HG03025 (cell line): ENCODE data around the gene ADIPOR2.
A peak's percentile ranks its signal among the peaks of the same experiment; 100 is the strongest.

Experiments used
- ATAC-seq: cut with Tn5 transposase; IDR thresholded peaks from one replicate; pipeline ENCODE4 v1.9.1; 2021; ENCODE audit warnings: mild to moderate bottlenecking, moderate library complexity; ENCODE audit not compliant: unreplicated experiment, low FRiP score

The ADIPOR2 gene

GRCh38 chr12:1690578-1691122 is at the start of gene ADIPOR2:
ADIPOR2 (plus strand) TSS chr12:1691070; CDS start chr12:1754344, 63,274 bp downstream.
- peak; percentile 96 for ATAC-seq

GRCh38 chr12:1642513-1642912 is 48.4 kb upstream of the ADIPOR2 start:
- ATAC-seq, result no peak

GRCh38 chr12:1643043-1643442 is 47.8 kb upstream of the ADIPOR2 start:
- ATAC-seq, result no peak

GRCh38 chr12:1643905-1644533 is 46.9 kb upstream of the ADIPOR2 start:
- no peak for ATAC-seq

- ATAC-seq, result no peak
Measured at GRCh38 chr12:1644534-1645438, 46.1 kb upstream of the ADIPOR2 start.

- no peak for ATAC-seq
Measured at GRCh38 chr12:1645819-1646218, 45.1 kb upstream of the ADIPOR2 start.

- no peak for ATAC-seq
Measured at GRCh38 chr12:1646569-1647284, 44.1 kb upstream of the ADIPOR2 start.

DNA sequence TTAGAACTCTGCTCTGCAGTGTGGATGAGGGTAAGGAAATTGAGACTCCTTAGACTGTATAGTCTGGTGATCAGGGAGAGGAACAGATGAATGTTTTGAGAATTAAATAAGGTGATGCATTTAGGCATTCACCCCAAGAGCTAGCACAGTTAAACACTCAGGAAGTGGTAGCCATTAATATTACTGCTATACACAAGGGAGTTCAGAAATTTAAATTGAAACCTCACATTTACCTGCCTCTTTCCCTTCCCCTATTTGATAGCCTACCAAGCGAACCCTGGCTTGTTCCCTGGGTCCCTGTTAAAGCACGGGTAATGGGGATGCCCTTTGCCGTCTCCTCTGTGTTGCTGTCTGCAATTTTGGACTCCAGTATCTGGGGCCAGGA is 43.6 kb upstream of the ADIPOR2 start:
- ATAC-seq, result no peak

GRCh38 chr12:1650260-1650977 is 40.5 kb upstream of the ADIPOR2 start:
- ATAC-seq, result no peak

- ATAC-seq, result no peak
Measured at GRCh38 chr12:1650978-1651361, 39.9 kb upstream of the ADIPOR2 start.

- no peak for ATAC-seq
Measured at GRCh38 chr12:1651946-1652345, 38.9 kb upstream of the ADIPOR2 start.

DNA sequence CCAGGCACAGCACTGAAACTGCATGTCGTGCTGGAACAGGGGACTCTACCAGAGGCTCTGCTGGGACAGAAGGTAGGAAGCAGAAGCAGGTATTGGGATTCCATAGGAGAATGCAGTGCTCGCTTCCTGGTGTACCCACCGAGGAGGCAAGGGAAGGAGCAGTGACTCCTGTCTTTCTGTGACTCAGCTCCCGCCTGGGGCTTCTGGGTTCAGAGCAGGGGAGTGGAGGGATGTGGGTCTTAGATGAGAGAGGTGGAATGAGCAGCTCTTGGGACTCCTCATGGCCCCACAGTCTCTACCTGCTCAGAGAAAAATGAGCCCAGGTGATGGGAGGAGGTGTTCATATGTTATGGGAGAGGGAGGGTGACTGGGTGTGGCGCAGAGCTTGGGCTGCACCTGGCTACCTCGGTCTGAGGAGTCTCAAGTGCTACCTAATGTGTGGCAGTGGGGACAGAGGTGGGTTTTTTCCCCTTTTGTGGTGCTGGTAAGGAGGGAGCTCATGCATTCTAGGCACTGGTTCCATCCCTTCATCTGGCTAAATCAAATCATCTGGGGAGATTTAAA is 35.6 kb upstream of the ADIPOR2 start:
- no peak for ATAC-seq

DNA sequence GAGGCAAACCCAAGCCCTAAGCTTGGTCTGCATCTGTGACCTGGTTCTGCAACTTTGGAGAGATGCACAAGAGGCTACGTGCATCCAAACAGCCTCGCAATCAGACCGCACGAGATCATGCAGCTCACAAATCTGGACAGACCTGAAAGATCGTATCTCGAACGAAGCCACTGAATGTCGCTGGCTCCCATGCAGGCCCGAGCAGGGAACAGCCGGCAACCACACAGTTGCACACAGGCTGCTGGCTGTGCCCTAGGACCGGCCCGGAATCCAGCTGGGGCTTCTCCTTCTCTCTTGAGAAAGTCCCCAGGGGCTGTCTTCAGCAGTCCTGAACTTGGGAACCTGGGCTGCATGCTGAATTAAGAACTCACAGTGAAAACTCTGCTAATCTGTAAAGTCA is 34.0 kb upstream of the ADIPOR2 start:
- ATAC-seq, result no peak

- ATAC-seq, result no peak
Measured at GRCh38 chr12:1657688-1658087, 33.2 kb upstream of the ADIPOR2 start.

DNA sequence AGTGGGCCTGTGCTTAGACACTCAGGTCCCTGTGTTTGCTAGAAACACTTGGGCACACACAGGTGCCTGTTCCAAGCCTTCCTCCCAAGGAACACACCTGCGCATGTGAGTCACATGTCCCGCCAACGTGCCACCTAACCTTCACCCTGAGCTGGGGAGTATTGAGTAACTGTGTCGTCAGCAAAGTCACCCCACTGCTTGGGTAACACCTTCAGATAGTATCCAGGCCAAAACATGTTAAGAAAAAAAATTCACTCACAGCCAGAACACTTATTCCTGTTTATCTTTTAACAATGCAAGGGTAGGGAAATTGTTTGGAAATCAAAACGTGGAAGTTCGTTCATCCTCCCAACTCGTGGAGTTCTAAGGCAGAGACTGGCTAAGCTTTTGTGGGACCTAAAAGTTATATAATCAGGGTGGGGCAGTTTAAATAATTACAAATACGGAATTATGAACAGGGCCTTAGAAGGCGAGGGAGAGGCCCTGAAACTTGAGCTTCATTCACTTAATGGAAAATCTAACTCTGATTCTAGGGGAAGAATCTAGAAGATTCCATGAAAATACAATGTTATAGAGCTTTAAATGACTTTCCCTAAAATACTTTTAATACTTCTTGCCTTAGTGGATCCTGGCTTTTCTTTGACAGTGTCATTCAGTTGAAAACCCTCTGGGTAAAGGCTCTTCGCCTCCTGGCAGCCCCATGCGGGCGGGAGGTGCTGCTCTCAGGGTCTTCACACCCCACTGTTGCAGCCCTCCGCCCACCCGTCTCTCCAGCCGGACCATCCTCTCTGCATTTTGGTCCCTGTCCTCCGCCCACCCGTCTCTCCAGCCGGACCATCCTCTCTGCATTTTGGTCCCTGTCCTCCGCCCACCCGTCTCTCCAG is 30.3 kb upstream of the ADIPOR2 start:
- ATAC-seq, result no peak

- ATAC-seq, result no peak
Measured at GRCh38 chr12:1661553-1662335, 29.1 kb upstream of the ADIPOR2 start.

DNA sequence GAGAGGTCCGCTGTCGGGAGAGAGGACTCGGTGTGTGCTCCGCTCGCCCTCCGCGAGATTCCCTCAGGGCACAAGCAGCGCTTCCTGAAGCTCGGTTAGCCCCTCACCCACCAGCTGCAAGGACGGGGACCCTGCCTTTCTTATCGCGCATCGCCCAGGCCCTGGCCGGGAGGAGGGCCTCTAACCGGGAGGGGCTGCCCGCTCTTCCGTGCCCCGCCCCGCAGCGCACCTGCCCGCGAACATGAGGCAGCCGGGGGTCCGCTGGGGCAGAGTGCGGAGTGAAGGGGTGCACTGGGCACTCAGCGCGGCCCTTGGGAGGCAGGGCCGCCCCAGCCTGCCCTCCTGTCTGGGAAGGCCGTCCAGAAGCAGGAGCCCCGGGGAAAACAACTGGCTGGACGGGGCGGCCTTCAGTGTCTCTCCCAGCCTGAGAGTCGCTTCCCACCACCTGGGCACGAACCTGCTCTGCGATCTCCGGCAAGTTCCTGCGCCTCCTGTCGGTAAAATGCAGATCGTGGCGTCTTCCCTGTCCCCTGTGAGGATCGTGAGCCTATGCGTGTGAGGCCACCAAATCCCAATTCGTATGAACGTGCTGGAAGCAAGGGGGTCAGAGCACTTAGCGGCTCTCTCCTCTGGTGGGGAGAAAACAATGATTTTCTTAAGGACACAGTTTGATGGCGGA is 28.0 kb upstream of the ADIPOR2 start:
- no peak for ATAC-seq
